HG02763 (cell line): Measurements from ENCODE around the gene GRIP2.

ENCODE experiments used
- ATAC-seq: cut with Tn5 transposase; IDR thresholded peaks from one replicate; pipeline ENCODE4 v1.9.1; 2021; ENCODE audit warnings: mild to moderate bottlenecking, moderate library complexity; ENCODE audit not compliant: unreplicated experiment

The GRIP2 gene

GRCh38 chr3:14472471-14473351 is 67.4 kb downstream of the GRIP2 start:
- no peak for ATAC-seq

- ATAC-seq: no peak
Observed at GRCh38 chr3:14471690-14472089, 68.5 kb downstream of the GRIP2 start.

- ATAC-seq: no peak
Observed at GRCh38 chr3:14471016-14471415, 69.1 kb downstream of the GRIP2 start.

- ATAC-seq: no peak
Observed at GRCh38 chr3:14470461-14470860, 69.7 kb downstream of the GRIP2 start.

- no peak for ATAC-seq
Observed at GRCh38 chr3:14468621-14468981, 71.5 kb downstream of the GRIP2 start.

GRCh38 chr3:14467814-14468620 is 72.1 kb downstream of the GRIP2 start:
- no peak for ATAC-seq

- no peak for ATAC-seq
Observed at GRCh38 chr3:14466179-14466903, 73.8 kb downstream of the GRIP2 start.

GRCh38 chr3:14465425-14465824 is 74.7 kb downstream of the GRIP2 start:
- ATAC-seq: no peak

GRCh38 chr3:14464521-14464920 is 75.6 kb downstream of the GRIP2 start:
- ATAC-seq: no peak

GRCh38 chr3:14464141-14464465 is 76.0 kb downstream of the GRIP2 start:
- ATAC-seq: no peak

- no peak for ATAC-seq
Observed at GRCh38 chr3:14463330-14464140, 76.6 kb downstream of the GRIP2 start.

- no peak for ATAC-seq
Observed at GRCh38 chr3:14462738-14463137, 77.4 kb downstream of the GRIP2 start.

- ATAC-seq: no peak
Observed at GRCh38 chr3:14461748-14462324, 78.3 kb downstream of the GRIP2 start.

- no peak for ATAC-seq
Observed at GRCh38 chr3:14461006-14461747, 79.0 kb downstream of the GRIP2 start.

GRCh38 chr3:14460342-14461005 is 79.7 kb downstream of the GRIP2 start:
- no peak for ATAC-seq

- no peak for ATAC-seq
Observed at GRCh38 chr3:14459787-14460186, 80.4 kb downstream of the GRIP2 start.

GRCh38 chr3:14459384-14459783 is 80.8 kb downstream of the GRIP2 start:
- ATAC-seq: no peak

GRCh38 chr3:14458434-14459275 is 81.5 kb downstream of the GRIP2 start:
- ATAC-seq: no peak
